Stimulated activated CD4-positive, alpha-beta T cell treated with anti-CD3 and anti-CD28 coated beads, TNF-alpha, amount 100 ng/mL, for 1 hour (primary cell): ENCODE results near the gene LRP10.
"Not testable (repeated sequence)": the region's sequence is repeated elsewhere in the genome, so short reads cannot be mapped to it uniquely, and the experiment has no call there.

Experiments
- DNase-seq, 3 donors: peaks; one replicate each; pipeline ENCODE4 v3.0.0-alpha.2; 2020; ENCODE audit warnings: low read depth in 3 of 3, low spot score in 1 of 3

LRP10 gene, protein sequence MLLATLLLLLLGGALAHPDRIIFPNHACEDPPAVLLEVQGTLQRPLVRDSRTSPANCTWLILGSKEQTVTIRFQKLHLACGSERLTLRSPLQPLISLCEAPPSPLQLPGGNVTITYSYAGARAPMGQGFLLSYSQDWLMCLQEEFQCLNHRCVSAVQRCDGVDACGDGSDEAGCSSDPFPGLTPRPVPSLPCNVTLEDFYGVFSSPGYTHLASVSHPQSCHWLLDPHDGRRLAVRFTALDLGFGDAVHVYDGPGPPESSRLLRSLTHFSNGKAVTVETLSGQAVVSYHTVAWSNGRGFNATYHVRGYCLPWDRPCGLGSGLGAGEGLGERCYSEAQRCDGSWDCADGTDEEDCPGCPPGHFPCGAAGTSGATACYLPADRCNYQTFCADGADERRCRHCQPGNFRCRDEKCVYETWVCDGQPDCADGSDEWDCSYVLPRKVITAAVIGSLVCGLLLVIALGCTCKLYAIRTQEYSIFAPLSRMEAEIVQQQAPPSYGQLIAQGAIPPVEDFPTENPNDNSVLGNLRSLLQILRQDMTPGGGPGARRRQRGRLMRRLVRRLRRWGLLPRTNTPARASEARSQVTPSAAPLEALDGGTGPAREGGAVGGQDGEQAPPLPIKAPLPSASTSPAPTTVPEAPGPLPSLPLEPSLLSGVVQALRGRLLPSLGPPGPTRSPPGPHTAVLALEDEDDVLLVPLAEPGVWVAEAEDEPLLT

GRCh38 chr14:22871224-22872032 is at the start of gene LRP10:
Gene LRP10, plus strand, starts transcription at chr14:22871740. Its CDS starts 564 bp downstream, at chr14:22872304.
- DNase-seq, result peak; percentile 39 to 63 (median 48)

DNA sequence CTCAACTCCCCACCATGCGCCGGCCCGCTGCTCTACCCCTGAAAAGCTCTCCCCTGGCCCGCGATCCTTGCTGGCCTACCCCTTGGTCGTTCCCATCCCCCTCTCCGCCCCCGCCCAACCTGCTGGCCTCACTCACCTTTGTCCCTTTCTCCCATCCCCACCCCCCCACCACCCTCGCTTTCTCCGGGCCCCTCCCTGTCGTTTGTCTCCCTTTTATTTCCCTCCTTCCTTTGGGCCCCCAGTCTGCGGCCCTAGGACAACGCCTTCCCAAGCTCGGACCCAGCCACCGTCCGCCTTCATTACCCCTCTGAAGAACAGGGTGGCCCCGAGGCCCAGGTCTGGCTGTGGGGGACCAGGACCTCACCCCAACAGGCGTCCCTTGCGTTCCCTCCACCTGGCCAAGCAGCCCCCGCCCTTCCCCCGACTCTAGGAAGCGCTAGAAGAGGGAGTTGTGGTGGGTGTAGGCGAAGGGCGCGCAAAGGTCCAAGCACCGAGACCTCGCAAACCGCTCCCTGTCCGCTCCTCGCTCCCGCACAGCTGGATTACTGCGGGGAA is 49.4 kb upstream of the LRP10 start:
- DNase-seq, result no peak

DNA sequence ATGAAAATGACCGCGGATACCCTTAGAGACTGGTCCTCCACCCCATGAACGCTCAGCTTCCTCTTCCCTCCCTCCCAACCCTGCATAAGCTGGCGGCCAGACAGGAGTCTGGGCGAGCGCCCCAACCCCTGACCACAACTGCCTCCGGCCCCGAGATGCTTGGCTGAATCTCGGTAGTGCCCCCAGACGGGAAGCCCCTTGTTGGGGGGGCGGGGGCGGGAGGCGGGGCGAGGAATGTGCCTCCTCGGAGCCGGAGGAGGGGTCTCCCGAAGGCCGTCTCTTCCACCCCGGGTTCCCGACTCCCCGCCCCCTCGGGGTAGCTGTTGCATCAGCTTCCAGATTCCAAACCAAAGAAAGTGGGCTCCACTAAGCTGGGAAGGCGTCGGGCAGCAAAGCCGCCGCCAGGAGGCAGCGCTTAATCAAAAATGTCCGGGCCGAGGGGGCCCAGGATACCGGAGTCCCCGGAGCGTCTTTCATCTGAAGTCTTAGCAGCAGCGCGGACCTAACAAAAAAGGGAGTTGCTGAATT is 48.9 kb upstream of the LRP10 start:
- peak; percentile 11 to 57 (median 50) for DNase-seq

DNA sequence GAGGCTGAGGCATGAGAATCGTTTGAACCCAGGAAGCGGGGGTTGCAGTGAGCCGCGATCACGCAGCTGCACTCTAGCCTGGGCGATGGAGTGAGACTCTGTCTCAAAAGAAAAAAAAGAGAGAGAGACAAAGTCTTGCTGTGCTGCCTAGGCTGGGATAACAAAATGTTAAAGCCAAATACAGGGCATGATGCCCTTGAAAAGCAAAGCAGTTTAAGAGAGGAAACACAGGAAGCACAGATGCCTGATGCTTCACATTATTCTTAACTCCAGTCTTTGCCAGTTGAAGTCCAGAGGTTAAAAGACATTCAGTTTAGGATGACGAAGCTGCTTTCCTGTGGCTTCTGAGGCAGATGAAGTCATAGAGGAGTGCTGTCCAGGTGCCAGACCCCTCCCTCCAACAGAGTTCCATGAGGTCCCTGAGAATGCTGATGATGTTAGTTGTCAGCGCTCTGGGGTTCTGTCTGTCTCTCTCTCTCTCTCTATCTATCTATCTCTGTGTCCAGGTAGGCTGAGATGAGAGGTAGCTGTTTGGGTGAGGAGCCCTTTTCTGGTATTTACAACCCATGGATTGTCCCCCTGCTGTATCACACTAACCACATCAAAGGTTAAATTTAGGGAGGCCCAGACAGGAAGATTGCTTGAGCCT is 46.7 kb upstream of the LRP10 start:
- no peak for DNase-seq

DNA sequence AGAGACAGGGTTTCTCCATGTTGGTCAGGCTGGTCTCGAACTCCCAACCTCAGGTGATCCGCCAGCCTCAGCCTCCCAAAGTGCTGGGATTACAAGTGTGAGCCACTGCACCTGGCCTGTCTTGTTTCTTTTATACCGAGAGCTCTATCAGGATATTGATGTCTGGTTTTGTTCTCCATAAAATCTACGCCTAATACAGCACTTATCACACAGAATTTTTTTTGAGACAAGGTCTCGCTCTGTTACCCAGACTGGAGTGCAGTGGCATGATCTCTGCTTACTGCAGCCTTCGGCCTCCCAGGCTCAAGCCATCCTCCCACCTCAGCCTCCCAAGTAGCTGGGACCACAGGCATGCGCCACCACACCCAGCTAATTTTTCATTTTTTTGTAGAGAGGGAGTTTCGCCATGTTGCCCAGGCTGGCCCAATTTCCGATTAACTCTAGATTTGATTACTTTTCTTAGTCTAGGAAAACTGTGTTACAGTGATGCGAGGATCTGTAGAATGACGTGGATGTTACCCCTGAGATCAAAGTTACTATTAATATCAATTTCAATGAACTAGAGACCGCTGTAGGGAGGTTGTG is 42.4 kb upstream of the LRP10 start:
- DNase-seq, result not testable (repeated sequence)

GRCh38 chr14:22829661-22830442 is 41.7 kb upstream of the LRP10 start, which contains the start of gene MRPL52:
Gene MRPL52, plus strand, starts transcription at chr14:22829887. Its CDS starts 26 bp downstream, at chr14:22829913.
- peak; percentile 77 to 81 (median 78) for DNase-seq

GRCh38 chr14:22830443-22831010 is 41.0 kb upstream of the LRP10 start:
- DNase-seq, result no peak

DNA sequence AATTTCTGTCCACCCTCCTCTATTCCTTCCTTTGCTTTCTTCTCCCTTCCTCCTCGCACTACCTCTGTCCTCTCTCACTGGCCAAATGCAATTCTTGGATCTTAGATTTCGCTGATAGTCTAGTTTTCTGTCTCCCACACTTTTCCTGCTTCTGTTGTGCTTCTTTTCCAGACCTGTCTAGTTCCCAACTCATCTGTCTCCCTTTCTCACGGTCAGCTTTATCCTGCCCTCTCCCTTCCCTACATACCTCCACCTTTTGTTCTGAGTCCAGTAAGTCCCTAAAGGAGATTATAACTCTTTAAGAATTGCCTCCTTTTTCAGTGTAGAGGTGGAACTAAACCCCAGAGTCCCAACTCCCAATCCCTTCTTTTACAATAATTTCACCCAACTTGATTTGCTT is 36.0 kb upstream of the LRP10 start:
- DNase-seq, result no peak

DNA sequence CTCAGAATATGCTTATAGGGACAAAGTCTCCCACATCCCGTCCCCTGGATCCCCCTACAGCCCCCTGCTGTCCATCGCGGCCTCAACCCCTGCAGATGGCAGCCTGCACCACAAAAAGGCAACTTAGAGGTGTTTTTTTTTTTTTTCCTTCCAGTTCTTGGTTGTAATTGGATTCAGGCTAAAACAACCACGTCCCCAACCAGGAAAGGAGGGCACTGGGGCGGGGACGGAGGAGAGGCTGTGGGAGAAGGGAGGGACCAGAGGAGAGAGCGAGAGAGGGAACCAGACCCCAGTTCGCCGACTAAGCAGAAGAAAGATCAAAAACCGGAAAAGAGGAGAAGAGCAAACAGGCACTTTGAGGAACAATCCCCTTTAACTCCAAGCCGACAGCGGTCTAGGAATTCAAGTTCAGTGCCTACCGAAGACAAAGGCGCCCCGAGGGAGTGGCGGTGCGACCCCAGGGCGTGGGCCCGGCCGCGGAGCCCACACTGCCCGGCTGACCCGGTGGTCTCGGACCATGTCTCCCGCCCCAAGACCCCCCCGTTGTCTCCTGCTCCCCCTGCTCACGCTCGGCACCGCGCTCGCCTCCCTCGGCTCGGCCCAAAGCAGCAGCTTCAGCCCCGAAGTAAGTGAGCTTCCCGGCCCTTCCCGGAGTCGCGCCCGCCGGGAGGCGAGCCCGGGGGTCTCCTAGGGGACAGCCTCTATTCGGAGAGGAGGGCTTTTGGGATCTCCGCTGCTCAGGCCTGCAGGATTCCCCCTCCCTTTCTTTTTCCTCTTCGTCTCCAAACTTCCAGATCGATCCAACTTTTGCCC is 35.0 kb upstream of the LRP10 start, which contains the start of gene MMP14:
Gene MMP14 (plus strand): TSS at position 285 of the 813 bp plus-strand sequence. CDS start 233 bp downstream, at position 518.
- DNase-seq, result no peak

- no peak for DNase-seq
Observed at GRCh38 chr14:22837114-22837749, 34.3 kb upstream of the LRP10 start.

DNA sequence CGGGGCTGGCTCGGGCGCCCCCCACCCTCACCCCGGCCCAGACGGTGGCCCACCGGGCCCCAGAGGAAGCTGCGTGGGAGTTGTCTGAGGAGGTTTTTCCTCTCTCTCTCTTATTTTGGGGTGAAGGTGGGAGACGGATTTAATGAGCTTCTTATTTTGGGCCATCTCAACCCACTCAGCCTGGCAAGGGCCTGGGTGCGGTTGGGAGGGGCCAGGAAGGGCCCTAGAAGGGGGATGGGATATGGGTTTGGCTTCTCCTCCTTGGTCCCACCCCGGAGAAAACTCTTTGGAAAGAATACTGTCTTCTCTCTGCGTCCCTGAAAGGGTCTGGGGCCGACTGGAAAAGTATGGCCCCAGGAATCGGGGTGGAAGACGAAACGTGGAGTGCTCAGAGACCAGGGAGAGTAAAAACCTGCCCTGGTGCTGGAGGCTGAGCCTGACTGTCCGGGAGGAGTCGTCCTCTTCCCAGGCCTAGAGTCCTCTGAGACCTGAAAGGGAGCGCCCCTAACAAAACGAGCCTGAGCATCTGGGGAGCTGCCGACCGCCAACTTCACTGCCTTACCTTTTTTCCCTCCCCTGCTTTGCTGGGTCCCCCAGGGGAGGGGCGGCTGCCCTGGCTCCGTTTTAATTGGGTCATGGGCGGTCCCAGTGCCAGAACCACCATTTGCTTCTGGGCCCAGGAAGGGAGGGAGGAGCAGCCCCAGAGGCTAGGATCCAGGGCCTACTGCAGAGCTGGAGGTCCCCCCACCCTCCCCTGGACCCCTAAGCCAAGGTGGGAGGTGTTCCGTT is 33.6 kb upstream of the LRP10 start:
- no peak for DNase-seq

DNA sequence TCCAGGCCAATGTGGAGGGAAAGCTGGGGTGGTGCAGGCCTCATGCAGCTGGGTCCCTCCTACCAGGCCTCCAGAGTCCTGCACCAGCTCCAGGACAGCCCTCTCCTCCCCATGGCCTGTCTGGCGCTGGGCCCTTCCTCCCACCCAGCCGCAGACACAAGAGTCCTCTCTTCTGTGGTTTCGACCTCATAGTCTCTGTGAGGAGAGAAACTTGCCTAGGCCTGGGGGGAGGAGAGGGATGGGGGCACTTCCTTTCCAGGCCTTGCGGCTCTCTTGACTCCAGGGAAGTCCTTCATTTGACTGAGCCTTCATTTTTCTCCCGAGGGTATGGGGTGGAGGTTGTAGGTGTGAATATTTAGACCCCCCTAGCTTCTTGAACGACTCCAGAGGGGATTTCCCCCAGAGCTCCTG is 32.9 kb upstream of the LRP10 start:
- DNase-seq, result no peak

DNA sequence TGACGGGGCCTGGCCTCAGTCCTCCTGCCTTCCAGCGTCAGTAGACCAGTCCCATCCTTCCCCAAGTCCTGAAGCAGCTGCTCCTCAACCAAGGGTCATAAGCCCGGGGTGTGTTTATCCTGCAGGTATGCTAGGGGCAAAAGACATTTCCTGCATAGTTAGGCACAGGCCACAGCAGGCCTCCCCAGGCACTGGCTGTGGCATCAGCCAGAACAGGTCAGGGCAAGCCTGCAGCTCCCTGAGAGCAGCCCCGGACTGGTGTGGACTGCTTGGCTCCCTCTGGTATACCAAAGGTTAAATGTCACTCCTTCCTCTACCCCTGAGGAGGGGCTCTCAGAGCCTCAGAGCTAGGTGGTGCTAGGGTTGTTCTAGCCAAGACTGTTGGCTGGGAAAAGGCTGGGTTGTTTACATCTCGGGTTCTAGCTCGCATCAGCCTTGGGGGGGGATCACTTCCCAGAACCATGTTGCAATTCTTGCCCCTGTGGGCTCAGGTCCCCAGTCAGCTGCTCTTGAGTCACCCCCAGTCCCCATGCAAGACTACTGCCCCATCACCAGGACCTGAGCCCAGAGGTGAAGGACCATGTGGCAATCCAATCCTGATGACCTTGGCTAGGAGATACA is 32.3 kb upstream of the LRP10 start:
- no peak for DNase-seq

DNA sequence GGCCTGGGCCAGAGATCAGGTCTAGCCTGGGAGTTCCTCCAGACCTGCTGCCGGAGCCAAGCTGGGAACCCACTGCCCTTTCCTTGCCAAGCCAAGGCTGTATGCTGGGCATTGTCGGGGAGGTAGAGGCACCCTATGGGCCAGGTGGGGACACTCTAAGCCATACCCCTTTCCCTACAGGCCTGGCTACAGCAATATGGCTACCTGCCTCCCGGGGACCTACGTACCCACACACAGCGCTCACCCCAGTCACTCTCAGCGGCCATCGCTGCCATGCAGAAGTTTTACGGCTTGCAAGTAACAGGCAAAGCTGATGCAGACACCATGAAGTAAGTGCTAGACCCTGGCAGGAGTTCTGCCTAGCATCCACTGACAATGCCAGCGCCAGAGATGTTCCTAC is 30.2 kb upstream of the LRP10 start:
- DNase-seq, result no peak

- DNase-seq, result no peak
Observed at GRCh38 chr14:22841769-22842168, 29.8 kb upstream of the LRP10 start.
